H54 (cell line): Measurements from ENCODE around the gene TSGA10IP.

Source experiments
- DNase-seq: peaks from one replicate; pipeline ENCODE4 v3.0.0; 2011; ENCODE audit warnings: low spot score, mixed read lengths; ENCODE audit not compliant: insufficient read length
- FAIRE-seq: peaks from 3 replicates; lab custom pipeline; 2011; peaks lifted over from hg19 to GRCh38; lab: Jason Lieb, UNC
- POLR2A ChIP-seq: IDR thresholded peaks from 2 replicates; pipeline ENCODE4 v1.6.1; 2011; ENCODE audit warnings: low read depth, mild to moderate bottlenecking, low read length

TSGA10IP gene

DNA sequence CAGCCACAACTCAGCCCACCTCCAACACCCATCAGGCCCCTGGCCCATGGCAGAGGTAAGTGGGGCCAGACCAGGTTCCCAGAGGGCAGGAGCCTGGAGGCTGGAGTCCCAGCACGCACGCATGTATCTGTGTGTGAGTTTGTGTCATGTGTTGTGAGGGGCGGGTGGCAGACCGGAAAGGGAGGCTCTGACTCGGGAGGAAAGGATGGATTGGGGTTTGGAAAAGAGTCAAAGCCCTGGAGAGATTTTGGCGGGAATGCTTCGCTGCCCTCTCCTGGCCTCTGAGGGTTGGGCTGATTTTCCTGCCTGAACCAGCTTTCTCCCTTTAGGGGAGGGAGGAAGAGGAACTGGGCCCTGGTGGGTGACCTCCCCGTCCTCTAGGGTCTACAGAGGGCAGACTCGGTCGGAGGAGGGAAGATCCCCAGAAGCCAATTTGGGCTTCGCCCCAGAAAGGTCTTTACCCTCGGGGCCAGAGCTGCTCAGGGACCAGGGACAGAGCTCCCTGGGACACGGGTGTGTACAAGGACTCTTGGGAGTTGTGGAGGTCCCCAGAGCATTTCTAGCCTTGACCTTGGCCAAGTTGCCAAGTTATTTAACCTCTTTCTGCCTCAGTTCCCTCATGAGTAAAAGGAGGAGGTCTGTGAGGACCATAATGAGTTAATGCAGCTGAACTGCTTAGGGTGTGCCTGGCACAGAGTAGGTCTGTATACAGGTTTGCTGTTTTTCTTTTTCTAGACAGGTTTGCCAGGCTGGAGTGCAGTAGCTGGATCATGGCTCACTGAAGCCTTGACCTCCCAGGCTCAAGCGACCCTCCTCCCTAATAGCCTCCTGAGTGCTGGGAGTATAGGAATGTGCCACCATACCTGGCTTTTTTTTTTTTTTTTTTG lies 33.4 kb upstream of the TSGA10IP start:
- peak; percentile 24; the same call in 1 of the 2 replicates for TF ChIP-seq POLR2A
- no peak for DNase-seq
- FAIRE-seq, result no peak

DNA sequence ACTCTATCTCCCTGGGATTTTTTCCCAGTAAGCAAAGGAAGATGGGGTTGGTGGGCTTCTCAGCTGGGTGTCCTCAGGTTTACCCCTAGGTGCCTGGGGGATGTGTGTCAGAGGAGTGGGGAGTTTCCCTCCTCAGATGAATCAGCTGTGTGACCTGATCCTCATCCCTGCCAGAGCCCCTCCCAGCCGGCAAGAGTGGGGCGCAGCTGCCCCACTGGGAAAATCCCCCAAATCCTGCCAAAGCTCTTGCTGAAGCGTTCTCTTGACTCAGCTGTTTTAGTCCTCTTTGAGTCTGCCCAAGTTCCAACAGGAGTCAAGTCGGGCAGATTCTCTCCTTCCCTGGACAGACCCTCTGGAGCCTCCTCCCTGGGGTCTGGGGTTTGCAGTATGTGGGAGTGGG lies 32.4 kb upstream of the TSGA10IP start:
- no peak for TF ChIP-seq POLR2A
- FAIRE-seq (no peak), DNase-seq (no peak)

DNA sequence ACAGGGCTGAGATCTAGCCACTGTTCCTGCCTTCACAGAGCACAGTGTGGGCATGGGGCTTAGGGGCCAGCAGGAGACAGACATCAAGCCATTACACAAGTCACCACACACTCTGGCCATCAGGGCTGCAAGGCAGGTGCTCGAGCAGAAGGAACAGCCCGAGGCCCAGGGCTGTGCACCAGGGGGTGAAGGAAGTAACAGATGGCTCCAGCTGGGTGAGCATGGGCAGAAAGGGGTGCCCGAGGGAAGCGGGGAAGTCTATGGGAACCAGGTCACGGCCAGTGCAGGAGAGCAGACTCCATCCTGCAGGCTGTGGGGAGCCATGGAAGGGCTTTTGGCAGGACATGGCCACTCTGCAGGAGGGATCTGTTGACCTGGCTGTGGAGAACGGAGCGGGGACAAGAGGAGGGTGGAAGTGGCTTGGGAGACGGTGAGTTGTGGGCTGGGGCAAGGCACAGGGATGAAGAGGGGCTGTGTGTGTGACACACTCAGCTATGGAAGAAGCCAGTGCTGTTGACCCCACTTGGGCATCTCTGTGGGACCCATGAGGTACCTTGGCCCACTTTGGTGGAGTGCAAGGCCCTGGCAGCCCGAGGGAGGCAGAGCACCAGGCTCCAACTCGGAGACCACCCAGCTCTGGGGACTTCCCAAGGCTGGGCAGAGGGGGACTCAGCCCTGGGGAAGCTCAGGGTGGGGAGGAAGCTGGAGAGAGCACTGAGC lies 30.0 kb upstream of the TSGA10IP start:
- no peak for DNase-seq
- TF ChIP-seq POLR2A, result peak; percentile 44
- no peak for FAIRE-seq

DNA sequence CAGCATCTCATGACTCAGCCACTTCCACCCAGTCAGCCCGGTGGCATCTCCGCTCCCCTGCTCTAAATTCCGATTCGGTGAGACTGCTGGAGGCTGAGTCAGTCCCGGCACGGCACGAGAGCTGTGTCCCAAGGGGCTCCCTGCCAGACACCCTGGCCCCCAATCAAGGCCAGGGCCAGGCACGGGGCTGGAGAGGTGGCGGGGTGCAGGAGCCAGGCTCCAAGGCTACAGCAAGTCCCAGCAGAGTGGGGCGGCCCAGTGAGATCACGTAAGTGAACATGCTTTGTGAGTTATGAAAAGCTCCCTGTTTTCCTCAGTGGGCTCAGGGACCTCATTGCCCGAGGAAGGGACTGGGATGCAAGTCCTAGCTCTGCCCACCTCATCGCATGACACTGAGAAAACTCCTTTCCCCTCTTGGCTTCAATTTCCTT lies 29.4 kb upstream of the TSGA10IP start:
- TF ChIP-seq POLR2A, result peak; percentile 38; the same call in 1 of the 2 replicates
- no peak for FAIRE-seq
- peak; percentile 95 for DNase-seq

DNA sequence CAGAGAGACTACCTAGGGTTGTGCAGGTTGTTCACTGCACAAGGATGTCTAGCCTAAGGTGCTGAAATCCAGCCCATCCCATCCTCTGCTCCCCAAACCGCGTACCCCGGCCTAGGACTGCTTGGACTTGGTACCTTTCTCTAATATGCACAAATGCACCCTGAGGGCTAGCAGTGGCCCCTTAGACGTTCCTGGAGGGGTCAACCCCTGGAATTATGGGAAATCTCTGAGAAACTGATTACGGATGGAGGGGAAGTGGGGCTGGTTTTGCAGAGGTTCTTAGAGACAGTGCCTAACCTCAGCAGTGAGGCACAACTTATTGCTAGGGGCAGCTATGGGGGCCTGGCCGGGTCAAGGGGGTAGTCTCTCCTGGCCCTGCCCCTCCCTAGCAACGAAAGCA lies 28.9 kb upstream of the TSGA10IP start:
- DNase-seq, result no peak
- no peak for TF ChIP-seq POLR2A
- no peak for FAIRE-seq

DNA sequence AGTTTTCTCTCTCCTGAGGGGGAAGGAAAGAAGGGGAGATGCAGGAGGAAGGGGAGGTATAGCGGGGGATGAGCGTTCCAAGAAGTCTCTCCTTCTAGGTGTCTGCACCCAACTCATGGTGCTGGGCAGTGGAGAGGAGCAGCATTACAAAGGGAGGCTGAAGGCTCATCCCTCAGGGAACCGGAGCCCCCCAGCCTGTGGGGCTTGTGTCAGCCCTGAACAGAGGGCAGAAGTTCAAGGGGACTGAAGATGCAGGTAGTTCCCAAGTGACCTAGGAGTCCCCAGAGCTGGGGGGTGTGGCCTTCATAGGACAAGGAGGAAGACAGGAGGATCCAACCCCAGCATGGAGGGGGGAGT lies 28.2 kb upstream of the TSGA10IP start:
- DNase-seq, result no peak
- FAIRE-seq, result no peak

DNA sequence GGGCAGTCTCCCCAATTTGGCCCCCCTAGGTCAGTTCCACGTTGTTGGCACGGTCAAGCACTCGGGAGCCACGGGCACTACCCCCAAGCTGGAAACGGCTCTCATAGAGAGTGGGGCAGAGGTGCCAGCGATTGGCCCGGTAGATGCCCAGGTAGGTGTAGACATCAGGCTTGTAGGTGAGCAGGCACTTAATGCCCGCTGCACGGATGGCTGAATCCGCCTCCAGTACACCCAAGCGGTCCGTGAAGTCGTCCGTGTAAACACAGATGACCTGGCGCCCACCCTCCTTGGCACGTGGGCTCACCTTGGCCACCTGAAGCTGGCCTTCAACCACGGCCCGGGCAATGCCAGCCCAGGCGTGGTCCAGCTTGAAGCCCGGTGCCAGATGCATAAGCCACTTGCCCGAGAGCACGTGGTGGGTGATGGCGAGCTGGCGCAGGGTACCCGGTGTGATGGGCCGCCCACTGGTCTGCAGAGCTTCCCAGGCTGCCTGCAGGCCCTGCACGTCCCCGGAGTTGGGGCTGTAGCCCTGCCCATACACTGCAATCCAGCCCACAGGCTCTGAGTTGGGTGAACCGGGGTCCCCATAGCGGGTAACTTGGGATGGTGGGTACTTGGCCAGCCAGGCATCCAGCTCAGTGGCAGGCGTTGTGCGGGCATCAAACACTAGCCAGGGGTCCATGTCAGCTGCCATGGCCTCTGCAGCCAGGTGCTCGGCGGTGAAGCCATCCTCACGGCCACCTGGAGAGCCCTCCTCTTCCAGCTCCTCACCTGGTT lies 27.7 kb upstream of the TSGA10IP start:
- peak; percentile 13; the same call in 1 of the 2 replicates for TF ChIP-seq POLR2A
- FAIRE-seq (no peak), DNase-seq (no peak)

More for the DNA sequence above, 28.2 kb upstream of the TSGA10IP start:
- TF ChIP-seq POLR2A, result no peak

DNA sequence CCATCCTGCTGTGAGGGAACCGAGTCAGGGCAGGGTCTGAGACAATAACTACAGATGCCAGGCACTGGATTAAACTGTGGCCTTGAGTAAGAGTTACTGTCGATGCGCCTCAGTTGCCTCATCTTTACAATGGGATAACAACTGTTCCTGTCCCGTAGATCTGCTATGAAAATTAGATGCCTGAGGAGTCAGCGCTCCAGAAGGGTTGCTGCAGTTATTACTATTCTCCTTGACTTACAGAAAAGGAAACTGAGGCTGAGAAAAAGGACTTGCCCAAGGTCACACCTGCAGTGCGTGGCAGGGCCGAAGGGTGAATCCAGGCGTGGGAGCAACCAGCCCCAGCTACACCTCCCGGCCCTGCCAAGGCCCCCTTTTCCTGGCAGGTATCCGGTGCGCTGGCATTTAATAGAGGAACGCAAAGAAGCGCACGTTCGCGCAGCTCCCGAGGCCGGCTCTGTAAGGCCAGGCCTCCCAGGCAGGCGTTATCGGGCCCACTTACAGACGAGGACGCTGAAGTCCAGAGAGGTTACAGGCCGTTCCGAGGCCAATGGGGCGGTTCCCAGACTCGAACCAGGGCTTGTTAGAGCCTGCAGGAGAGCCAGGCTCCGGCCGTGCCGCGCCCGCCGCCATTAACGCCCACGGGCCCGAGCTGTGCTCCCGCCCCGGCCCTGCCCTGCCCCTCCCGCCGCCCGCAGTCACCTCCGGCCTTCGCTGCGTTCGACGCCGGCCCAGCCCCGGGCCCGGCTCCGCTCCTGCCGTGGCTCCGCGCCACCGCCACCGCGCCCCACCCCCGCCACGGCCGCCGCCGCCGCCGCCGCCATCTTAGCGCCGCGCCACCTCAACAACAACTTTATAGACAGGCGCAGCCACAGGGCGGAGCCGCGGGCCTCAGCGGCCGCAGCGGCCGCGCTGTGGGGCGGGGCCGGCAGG lies 26.8 kb upstream of the TSGA10IP start, which contains the start of gene C11orf68:
C11orf68 (minus strand) TSS at position 852 of the 930 bp plus-strand sequence; CDS start at position 821, 31 bp downstream.
- FAIRE-seq (no peak), DNase-seq (no peak)
- peak; percentile 92 for TF ChIP-seq POLR2A

DNA sequence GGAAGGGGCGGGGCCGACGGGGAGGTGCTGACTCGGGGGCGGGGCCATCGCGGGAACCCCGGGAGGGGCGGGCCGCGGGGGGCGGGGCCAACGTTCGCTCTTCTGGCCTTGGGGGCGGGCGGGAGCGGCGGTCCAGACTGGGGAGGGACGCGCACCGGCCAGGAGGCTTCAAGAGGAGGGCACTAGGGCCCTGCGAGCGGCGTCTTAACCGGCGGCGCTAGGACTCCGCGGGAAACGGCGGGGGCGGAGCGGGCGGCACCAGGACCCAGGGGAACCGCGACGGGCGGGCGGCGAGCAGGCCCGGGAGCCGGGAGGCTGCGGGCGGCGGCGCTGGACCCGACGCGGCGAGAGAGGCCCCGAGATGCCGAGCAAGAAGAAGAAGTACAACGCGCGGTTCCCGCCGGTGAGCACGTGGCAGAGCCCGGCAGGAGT lies 26.1 kb upstream of the TSGA10IP start, which contains the start of gene DRAP1:
DRAP1 (plus strand) TSS at position 286 of the 432 bp plus-strand sequence; CDS start at position 362, 76 bp downstream.
- DNase-seq, result peak; percentile 91
- TF ChIP-seq POLR2A, result peak; percentile 73
- FAIRE-seq, result no peak

DNA sequence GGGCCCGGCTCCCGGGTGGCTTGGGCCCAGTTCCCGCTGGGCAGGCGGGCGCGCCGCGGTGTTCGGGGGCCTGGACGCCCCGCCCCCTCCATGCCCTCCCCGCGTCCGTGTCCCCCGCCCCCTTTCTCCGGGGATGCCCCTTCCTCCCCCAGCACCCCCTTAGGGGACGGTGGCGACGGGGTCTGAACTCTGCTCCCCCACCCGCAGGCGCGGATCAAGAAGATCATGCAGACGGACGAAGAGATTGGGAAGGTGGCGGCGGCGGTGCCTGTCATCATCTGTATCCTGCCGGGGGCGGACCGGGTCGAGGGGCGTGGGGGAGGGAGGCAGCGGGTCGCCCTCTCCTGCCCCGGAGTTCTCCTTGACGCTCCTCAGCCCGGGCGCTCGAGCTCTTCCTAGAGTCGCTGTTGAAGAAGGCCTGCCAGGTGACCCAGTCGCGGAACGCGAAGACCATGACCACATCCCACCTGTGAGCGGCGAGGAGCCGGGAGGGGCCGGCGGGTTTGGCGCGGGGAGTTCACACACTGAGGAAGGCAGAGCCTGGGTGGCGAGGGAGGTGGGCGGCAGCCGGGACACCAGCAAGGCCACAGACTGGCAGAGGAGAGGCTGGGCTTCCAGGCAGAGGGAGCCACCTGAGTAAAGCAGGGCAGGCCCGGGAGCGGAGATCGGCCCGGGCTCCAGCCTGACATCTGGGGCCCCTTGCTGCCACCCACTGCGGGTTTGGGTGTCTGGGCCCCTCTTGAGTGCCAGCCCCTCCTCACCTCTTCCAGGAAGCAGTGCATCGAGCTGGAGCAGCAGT lies 25.5 kb upstream of the TSGA10IP start:
- FAIRE-seq (no peak), DNase-seq (no peak)
- no peak for TF ChIP-seq POLR2A

DNA sequence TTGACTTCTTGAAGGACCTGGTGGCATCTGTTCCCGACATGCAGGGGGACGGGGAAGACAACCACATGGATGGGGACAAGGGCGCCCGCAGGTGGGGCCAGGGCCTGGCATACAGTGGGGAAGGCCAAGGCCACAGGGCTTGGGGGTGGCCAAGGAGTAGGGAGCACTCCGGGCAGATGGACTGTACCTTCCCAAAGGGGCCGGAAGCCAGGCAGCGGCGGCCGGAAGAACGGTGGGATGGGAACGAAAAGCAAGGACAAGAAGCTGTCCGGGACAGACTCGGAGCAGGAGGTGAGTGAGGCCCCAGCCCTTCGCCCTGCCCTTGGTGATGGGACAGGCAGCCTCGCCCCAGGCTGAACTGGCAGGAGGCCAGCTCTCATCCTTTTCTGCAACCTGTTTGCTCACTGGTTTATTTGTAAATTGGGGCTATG lies 24.9 kb upstream of the TSGA10IP start:
- no peak for FAIRE-seq
- DNase-seq, result no peak
- no peak for TF ChIP-seq POLR2A
